VCaP (cell line): ENCODE measurements around the gene KLC4.

ENCODE experiments used
- H3K27ac ChIP-seq: fragments of 450-650 bp; 2 replicates; pipeline ENCODE4 v1.5.1; 2017
- TF ChIP-seq, protein P1 (sequence below): fragments of 450-650 bp; conservative IDR thresholded peaks from 2 replicates; pipeline ENCODE4 v1.5.1; 2017; ENCODE audit warnings: mild to moderate bottlenecking, moderate library complexity

Gene KLC4

GRCh38 chr6:43101497-43101896, 42.1 kb downstream of the KLC4 start:
- no peak overlapping the region for H3K27ac ChIP-seq
- TF ChIP-seq, protein P1, sequence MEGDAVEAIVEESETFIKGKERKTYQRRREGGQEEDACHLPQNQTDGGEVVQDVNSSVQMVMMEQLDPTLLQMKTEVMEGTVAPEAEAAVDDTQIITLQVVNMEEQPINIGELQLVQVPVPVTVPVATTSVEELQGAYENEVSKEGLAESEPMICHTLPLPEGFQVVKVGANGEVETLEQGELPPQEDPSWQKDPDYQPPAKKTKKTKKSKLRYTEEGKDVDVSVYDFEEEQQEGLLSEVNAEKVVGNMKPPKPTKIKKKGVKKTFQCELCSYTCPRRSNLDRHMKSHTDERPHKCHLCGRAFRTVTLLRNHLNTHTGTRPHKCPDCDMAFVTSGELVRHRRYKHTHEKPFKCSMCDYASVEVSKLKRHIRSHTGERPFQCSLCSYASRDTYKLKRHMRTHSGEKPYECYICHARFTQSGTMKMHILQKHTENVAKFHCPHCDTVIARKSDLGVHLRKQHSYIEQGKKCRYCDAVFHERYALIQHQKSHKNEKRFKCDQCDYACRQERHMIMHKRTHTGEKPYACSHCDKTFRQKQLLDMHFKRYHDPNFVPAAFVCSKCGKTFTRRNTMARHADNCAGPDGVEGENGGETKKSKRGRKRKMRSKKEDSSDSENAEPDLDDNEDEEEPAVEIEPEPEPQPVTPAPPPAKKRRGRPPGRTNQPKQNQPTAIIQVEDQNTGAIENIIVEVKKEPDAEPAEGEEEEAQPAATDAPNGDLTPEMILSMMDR = no peak

DNA sequence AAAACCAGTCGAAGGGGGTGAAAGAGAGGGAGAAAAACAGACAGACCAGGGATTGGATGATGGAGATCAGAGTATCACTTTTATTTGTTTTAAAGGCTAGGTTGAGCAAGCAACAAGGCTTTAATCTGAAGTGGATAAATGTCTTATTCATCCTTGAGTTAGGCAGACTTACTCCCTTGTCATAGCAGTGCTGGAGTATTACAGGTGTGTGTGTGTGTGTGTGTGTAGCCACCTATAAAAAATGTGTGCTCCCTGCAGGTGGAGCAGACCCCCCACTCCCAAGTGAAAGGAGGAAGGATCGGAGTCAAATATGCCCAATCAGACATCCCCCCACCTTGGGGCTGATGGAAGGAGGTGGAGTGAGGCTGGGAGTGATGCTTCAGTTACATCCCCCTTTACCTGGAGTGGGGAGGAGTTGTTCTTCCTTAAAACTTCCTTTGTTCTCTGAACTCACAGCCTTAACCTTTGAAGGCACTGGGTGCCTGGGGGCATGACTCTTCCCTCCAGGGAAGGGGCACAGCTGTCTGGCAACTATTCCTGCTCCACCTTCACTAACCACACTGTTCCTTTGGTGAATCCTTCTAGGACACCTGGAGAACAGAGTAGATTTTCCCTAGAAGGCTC, 43.9 kb downstream of the KLC4 start:
- no peak overlapping the region for H3K27ac ChIP-seq
- TF ChIP-seq, protein P1 = no peak

GRCh38 chr6:43105538-43106222, 46.2 kb downstream of the KLC4 start:
- no peak overlapping the region for H3K27ac ChIP-seq
- TF ChIP-seq, protein P1 = no peak

GRCh38 chr6:43107344-43108062, 48.1 kb downstream of the KLC4 start:
- H3K27ac ChIP-seq = no peak overlapping the region
- TF ChIP-seq, protein P1 = no peak

DNA sequence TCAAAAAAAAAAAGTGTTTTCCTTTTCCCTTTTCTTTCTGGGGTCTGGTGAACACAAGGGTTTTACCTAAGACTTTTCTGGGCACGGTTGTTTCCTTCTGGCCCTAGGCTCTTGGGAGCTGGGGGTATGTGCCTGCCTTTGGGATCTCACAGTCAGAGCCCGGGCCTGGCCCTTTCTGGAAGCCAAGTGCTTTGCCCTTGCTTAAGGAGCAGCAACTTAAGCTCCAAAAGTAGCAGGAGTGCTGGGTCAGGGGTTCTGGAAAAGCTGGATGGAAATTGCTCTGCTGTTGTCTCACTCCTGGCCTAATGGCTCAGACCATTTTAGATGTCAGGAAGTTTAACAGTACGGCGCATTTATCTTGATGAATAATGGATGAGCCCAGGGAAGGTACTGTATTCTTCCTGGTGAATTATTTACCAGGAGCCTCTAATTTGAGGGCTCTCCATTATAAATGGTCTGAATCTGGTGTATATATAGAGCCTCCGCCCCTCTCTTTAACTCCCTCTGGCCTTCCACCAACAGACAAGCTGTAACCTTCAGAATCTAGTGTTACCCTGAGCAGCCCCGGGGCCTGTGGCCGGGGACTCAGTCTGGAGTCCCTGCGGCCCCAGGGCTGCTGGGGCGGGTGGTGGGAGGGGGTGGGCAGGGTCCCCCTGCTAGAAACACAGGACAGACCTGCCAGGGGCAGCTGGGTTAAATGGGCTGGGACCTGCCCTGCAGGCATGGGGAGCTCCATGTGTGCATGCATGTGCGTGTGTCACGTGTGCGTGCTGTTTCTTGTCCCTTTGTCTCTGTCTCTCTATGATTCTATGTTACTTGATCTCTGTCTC, 54.2 kb downstream of the KLC4 start:
- TF ChIP-seq, protein P1 = no peak
- H3K27ac ChIP-seq = no peak overlapping the region

GRCh38 chr6:43115365-43115764, 55.9 kb downstream of the KLC4 start:
- TF ChIP-seq, protein P1 = no peak
- no peak overlapping the region for H3K27ac ChIP-seq

DNA sequence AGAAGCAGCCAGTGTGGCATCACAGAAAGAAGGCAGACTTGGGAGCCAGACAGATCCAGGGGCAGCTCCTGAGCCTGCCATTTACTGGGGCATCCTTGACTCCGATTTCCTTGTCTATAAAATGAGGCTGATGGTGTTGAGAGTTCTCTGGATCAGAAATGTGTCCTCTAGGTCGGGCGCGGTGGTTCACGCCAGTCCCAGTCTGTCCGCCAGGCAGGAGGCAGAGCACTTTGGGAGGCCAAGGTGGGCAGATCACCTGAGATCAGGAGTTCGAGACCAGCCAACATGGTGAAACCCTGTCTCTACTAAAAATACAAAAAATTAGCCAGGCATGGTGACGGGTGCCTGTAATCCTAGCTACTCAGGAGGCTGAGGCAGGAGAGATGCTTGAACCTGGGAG, 58.0 kb downstream of the KLC4 start:
- 0 out of 2 replicates have a peak overlapping the region, but pooled peaks have one; percentile 18 for H3K27ac ChIP-seq
